Testis (tissue), 3 donors: ENCODE results near the gene PCBP3. TPM values are rescaled to one million over a fixed set of nuclear protein-coding genes. Genes with fewer than 3 reads are reported as not detected.

Source experiments
- DNase-seq: peaks from one replicate; pipeline ENCODE4 v3.0.0-alpha.2; 2019
- H3K27ac ChIP-seq, 2 donors: fragments of 200-600 bp; sonication (generic); one replicate each; pipeline ENCODE4 v1.5.1; 2019
- H3K27me3 ChIP-seq: fragments of 200-600 bp; sonication (generic); one replicate; pipeline ENCODE4 v1.5.1; 2019
- H3K36me3 ChIP-seq: fragments of 200-600 bp; sonication (generic); one replicate; pipeline ENCODE4 v1.5.1; 2017; ENCODE audit warnings: low read depth; ENCODE audit errors: missing control alignments
- H3K4me1 ChIP-seq: fragments of 200-600 bp; sonication (generic); one replicate; pipeline ENCODE4 v1.5.1; 2019
- H3K4me3 ChIP-seq, 2 donors: fragments of 200-600 bp; sonication (generic); one replicate each; pipeline ENCODE4 v1.5.1; 2017 to 2019
- H3K9me3 ChIP-seq: fragments of 200-600 bp; sonication (generic); one replicate; pipeline ENCODE4 v1.5.1; 2017
- POLR2A ChIP-seq: fragments of 450-650 bp; IDR thresholded peaks from one replicate; pipeline ENCODE4 v1.6.1; 2017; ENCODE audit warnings: antibody characterized with exemption, mild to moderate bottlenecking, moderate library complexity
- WGBS, 2 donors: methylation state at CpG; one replicate each; pipeline ENCODE4 v1.1.5; 2018; 5-methylcytosine and 5-hydroxymethylcytosine counted together
- intact Hi-C: fragments of 100-400 bp; cut with DNase I; formaldehyde crosslinking; loops from one replicate; pipeline ENCODE4 v1.15.1; 2023; ENCODE audit warnings: low total_unique reads
- polyA plus RNA-seq: library from polyadenylated mRNA; stranded (reverse); fragments of 350-450 nt; fragmentation: Illumina TruSeq; extraction: RNeasy Lipid Tissue Mini Kit (QIAGEN cat#74804); gene quantifications from one replicate; pipeline ENCODE4 v1.2.3, GENCODE V29; 2014; ENCODE audit warnings: low read depth, low replicate concordance; ENCODE audit not compliant: insufficient read depth
- total RNA-seq, 2 donors: library from RNA; depleted of rRNA; stranded (reverse); fragments of >200 nt; gene quantifications; one replicate each; pipeline ENCODE4 v1.2.3, GENCODE V29; 2016
- TF ChIP-seq, protein P1 (sequence below), 3 experiments: fragments of 450-650 bp in 2 of 3; fragments of 200-600 bp in 1 of 3; sonication (generic) in 1 of 3; IDR thresholded peaks; one replicate each; pipeline ENCODE4 v1.5.1; 2016 to 2019; ENCODE audit warnings: antibody characterized with exemption in 3 of 3, mild to moderate bottlenecking in 2 of 3, moderate library complexity in 1 of 3

Gene PCBP3
- total and polyA plus RNA-seq, 3 donors from 2014 or later, result 35.7 to 58.3 (median 38.0) TPM

- Histone ChIP-seq H3K4me1 (peaks cover 7% of the 10 kb centered on the region), H3K27me3 (no peaks in the 10 kb centered on the region), H3K4me3 (no peak overlapping the region), H3K36me3 (no peaks in the 10 kb centered on the region), H3K27ac (peak overlapping the region in 1 of 2 donors; percentile 87), H3K9me3 (no peaks in the 10 kb centered on the region)
- TF ChIP-seq POLR2A, result no peak
- TF ChIP-seq, protein P1, sequence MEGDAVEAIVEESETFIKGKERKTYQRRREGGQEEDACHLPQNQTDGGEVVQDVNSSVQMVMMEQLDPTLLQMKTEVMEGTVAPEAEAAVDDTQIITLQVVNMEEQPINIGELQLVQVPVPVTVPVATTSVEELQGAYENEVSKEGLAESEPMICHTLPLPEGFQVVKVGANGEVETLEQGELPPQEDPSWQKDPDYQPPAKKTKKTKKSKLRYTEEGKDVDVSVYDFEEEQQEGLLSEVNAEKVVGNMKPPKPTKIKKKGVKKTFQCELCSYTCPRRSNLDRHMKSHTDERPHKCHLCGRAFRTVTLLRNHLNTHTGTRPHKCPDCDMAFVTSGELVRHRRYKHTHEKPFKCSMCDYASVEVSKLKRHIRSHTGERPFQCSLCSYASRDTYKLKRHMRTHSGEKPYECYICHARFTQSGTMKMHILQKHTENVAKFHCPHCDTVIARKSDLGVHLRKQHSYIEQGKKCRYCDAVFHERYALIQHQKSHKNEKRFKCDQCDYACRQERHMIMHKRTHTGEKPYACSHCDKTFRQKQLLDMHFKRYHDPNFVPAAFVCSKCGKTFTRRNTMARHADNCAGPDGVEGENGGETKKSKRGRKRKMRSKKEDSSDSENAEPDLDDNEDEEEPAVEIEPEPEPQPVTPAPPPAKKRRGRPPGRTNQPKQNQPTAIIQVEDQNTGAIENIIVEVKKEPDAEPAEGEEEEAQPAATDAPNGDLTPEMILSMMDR (IDR thresholded peaks at IDR 0.05), result no peak
- 86% methylated on average over 9 to 24 of the region's 38 CpGs for WGBS, 2 donors
- DNase-seq, result no peak
- intact Hi-C loops, result no loop called here
Observed at GRCh38 chr21:45983981-45984551, 340.5 kb downstream of the PCBP3 start.

DNA sequence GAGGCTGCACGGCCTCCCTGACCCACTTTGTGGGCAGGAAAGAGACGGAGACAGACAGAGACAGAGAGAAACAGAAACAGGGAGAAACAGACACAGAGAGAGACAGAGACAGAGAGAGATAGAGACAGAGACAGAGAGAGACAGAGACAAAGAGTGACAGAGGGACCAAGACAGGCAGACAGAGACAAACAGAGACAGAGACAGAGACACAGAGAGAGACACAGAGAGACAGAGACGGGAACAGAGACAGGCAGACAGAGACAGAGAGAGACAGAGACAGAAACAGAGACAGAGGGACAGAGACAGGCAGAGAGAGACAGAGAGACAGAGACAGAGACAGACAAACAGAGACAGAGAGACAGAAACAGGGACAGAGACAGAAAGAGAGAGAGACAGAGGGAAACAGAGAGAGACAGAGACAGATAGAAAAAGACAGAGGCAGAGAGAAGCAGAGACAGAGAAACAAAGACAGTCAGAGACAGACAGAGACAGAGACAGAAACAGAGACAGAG lies 341.1 kb downstream of the PCBP3 start:
- Histone ChIP-seq H3K4me3 (no peak overlapping the region), H3K9me3 (no peaks in the 10 kb centered on the region), H3K4me1 (peaks cover 7% of the 10 kb centered on the region), H3K27me3 (no peaks in the 10 kb centered on the region), H3K36me3 (no peaks in the 10 kb centered on the region), H3K27ac (peak overlapping the region in 1 of 2 donors; percentile 87)
- no peak for DNase-seq
- intact Hi-C loops, result no loop called here
- TF ChIP-seq POLR2A, result no peak
- TF ChIP-seq, protein P1 (IDR thresholded peaks at IDR 0.05), result no peak
- 94 to 96% methylated on average over 3 of the region's 3 CpGs for WGBS, 2 donors

- H3K4me3 ChIP-seq, result no peak overlapping the region
- WGBS, 2 donors, result 94 to 95% methylated on average over 27 to 37 of the region's 37 CpGs
- intact Hi-C loops, result no loop called here
- peak overlapping the region in 1 of 2 donors; percentile 14 for H3K27ac ChIP-seq
- TF ChIP-seq, protein P1 (IDR thresholded peaks at IDR 0.05), result no peak
- no peak for TF ChIP-seq POLR2A
- H3K36me3 ChIP-seq, result no peaks in the 10 kb centered on the region
- no peaks in the 10 kb centered on the region for H3K9me3 ChIP-seq
- H3K27me3 ChIP-seq, result no peaks in the 10 kb centered on the region
- no peak for DNase-seq
- H3K4me1 ChIP-seq, result peaks cover 7% of the 10 kb centered on the region
Observed at GRCh38 chr21:45985471-45986315, 342.2 kb downstream of the PCBP3 start.

DNA sequence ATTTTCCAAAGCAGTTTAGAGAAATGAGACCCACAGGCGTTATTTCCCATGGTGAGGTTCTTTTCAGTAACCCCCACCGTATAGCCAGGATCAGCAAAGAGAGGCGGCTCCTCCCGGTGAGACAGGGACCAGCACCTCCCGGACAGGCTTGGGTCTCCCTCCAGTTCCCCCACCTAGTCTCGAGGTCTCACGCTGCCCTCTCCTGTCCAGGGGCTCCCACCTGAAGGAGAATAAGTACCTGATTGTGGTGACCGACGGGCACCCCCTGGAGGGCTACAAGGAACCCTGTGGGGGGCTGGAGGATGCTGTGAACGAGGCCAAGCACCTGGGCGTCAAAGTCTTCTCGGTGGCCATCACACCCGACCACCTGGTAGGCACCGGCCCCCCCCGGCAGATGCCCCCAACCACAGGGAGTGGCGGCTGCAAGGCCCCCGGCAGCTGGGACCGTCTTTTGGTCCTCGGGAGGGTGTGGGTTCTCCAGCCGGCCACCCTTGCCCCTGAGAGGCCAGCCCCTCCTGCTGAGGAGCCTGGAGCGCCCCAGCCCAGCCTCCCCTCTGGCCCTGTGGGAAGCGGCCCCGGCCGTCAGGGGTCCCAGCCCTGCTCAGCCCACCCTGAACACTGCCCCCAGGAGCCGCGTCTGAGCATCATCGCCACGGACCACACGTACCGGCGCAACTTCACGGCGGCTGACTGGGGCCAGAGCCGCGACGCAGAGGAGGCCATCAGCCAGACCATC lies 343.0 kb downstream of the PCBP3 start:
- intact Hi-C loops, result no loop called here
- WGBS, 2 donors, result 94 to 96% methylated on average over 30 to 36 of the region's 36 CpGs
- peaks cover 4% of the 10 kb centered on the region for H3K4me1 ChIP-seq
- H3K9me3 ChIP-seq, result no peaks in the 10 kb centered on the region
- H3K36me3 ChIP-seq, result no peaks in the 10 kb centered on the region
- no peak for DNase-seq
- TF ChIP-seq POLR2A, result no peak
- TF ChIP-seq, protein P1 (IDR thresholded peaks at IDR 0.05), result no peak
- H3K27ac ChIP-seq, result no peak overlapping the region
- no peak overlapping the region for H3K4me3 ChIP-seq
- H3K27me3 ChIP-seq, result no peaks in the 10 kb centered on the region
